GM19468 (cell line): ENCODE results near the gene KDM4B.
"Not testable (repeated sequence)": the region's sequence is repeated elsewhere in the genome, so short reads cannot be mapped to it uniquely, and the experiment has no call there.

Source experiments
- ATAC-seq: cut with Tn5 transposase; IDR thresholded peaks from one replicate; pipeline ENCODE4 v1.9.1; 2021; ENCODE audit warnings: mild to moderate bottlenecking, moderate library complexity, moderate number of reproducible peaks; ENCODE audit not compliant: unreplicated experiment; ENCODE audit errors: extremely low read depth

The KDM4B gene

DNA sequence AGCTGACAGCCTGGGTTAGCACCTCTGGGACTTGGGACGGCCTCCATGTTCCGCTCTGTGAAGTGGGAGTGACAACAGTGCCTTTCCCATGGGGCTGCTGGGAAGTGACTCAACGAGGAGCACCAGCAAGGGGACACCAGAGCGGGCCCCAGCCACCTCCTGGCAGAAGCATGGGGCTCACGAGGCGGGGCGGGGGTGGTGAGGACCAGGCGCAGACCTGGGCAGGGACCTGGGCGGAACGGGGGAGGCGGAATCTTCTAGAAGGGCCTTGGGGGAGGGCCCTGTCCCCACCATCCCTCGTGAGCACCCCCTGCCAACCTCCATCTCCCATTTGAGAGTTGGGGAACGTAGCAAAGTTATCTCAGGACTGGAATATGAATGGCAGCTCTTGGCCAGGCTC is 37.9 kb downstream of the KDM4B start:
- no peak for ATAC-seq

- no peak for ATAC-seq
Observed at GRCh38 chr19:5011476-5012238, 42.7 kb downstream of the KDM4B start.

DNA sequence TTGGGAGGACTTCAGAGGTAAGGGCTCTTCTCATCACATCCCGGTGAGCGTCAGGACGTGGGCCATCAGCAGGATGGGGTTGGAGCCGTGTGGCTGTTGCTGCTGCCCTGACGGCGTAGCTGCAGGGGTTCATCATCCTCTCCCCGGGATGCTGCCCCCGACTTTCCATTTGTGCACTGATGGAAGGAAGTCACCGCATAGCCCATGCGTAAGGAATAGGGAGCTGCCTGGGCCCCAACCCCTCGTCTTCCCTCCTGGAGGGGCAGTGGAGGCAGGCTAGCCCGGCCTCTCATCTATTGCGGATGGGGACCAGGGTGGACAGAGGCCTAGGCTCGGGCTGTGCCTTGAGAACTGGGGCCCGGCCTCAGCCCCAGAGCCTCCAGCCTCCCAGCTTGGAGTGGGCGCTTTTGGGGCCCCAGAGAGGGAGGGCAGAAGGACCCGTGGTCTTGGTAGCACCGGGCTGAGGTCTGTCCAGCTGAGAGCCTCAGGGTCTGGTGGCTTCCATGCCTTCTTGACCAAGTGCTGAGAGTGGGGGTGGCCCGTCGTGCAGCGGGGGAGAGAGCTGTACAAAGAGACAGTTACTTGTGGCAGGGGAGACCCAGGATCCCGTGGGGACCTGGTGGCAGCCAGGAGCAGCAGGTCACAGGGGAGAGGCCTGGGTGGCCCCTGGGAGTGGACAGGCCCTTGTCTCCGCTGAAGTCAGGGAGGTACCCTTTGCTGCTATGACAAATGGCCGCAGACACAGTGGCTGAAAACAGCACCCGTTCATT is 44.0 kb downstream of the KDM4B start:
- no peak for ATAC-seq

GRCh38 chr19:5013761-5014160 is 44.8 kb downstream of the KDM4B start:
- ATAC-seq: no peak

DNA sequence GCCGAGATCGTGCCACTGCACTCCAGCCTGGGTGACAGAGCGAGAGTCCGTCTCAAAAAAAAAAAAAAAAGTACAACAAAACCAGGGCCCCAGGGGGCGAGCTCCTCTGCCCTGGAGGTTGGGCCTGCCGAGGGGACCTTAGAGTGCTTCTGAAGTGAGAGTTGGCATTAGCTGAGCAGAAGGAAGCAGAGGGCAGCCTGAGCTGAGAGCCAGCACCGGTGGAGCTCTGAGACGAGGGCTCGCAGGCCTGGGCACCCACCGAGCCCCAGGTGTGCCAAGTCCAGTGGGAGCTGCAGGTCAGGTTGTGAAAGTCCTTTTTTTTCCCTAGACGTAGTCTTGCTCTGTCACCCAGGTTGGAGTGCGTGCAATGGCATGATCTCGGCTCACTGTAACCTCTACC is 46.0 kb downstream of the KDM4B start:
- ATAC-seq: no peak

DNA sequence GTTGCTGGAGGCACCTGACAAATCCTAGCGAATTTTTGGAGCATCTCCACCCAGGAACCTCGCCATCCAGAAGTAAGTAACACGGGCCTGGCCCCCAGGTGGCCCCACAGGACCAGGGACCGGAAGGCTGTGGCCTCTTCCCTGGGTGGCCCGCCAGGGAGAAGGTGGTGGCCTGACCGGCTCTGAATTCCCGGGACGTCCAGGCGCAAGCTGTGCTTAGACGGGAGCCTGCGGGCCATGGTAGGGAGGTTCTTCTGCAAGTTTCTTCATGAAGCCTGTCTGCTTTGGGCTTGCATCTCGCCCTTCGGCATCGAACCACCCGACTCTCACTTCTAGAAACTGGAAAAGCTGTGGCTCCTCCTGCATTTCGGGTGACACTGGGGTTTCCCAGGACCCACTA is 47.4 kb downstream of the KDM4B start:
- no peak for ATAC-seq

DNA sequence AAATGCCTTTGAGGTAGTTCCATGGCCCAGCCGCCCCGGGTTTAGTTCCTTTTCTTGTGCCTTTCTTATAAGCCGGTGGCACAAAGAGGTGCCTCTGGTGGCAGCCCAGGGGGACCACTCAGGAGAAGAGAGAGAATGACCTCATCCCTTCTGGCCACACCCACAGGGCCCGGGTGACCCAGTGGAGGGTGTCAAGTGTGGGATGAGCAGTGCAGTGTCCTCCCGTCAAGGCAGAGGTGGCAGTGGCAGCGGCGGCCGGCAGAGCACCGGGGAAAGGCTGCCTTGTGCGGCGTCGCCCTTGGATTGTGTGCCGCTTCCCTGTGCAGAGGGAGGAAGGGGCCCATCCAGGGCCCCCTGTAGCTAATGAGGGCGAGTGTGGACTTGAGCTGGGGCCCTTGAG is 47.9 kb downstream of the KDM4B start:
- no peak for ATAC-seq

GRCh38 chr19:5017235-5017634 is 48.3 kb downstream of the KDM4B start:
- ATAC-seq: no peak

GRCh38 chr19:5018224-5019015 is 49.5 kb downstream of the KDM4B start:
- ATAC-seq: no peak

DNA sequence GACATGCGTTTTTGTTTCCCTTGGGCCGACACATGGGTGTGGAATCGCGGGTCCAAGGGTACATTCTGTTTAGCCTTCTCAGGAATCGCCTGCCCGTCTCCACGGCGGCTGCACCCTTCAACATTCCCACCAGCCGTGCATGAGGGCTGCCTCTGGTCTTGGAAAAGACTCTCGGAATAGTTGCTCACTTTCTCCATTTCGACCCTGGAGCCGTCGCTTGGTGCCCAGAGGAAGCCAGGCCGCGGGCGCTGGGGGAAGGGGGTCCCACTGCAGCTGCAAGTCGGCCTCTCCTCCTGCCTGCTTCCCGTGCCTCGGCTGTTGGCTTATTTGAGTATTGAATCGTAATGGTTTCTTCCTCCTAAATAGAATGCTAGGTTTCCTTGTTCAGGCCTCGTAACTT is 51.5 kb downstream of the KDM4B start:
- ATAC-seq: no peak

DNA sequence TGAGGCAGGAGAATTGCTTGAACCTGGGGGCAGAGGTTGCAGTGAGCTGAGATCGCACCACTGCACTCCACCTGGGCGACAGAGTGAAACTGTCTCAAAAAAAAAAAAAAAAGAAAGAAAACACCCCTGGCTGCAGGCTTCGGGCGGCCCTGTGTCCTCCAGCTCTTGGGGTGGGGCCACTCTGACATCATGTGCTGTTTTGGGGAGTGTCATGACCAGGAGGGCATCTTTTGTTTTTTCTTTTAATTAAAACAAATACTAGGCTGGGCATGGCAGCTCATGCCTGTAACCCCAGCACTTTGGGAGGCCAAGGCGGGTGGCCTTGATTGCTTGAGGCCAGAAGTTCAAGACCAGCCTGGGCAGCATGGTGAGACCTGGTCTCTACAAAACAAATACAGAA is 52.1 kb downstream of the KDM4B start:
- no peak for ATAC-seq

DNA sequence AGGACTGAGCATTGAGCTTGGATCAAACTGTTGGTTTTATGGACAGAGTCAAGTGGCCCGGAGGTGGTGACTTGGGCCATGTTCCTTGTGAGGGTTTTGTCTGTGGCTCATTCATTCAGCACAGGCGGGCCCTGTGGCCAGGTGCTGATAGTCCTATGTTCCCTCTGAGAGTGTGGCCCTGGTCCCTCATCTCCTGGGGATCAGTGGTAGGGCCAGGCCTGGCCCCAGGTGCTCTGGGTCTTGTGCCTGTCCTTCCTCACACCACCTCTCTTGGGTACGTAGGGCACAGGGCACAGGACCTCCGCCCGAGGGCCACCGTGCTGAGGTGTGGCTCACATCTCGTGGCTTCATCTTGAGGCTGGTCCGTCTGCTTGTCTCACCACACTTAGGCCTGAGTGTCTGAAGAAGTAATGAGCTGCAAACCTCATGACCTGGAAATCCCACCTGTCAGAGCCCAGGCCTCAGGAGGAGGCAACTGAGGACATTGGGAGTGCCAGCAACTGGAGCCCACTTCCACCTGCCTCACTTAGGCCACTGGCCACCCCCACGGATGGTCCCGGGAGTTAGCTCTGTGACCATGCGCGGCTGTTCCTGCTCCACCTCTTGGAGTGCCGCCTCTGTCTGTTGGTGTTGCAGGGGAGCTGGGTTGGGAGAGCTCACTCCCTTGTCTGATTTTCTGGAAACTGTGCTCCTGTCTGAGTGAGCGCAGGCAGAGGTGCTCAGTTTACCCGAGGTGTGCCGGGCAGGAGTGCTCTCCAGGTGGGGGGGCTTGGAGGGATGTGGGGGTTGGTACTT is 53.4 kb downstream of the KDM4B start:
- ATAC-seq: no peak

GRCh38 chr19:5023128-5023571 is 54.2 kb downstream of the KDM4B start:
- ATAC-seq: no peak

- ATAC-seq: no peak
Observed at GRCh38 chr19:5024282-5024681, 55.4 kb downstream of the KDM4B start.

- no peak for ATAC-seq
Observed at GRCh38 chr19:5025027-5025426, 56.1 kb downstream of the KDM4B start.

DNA sequence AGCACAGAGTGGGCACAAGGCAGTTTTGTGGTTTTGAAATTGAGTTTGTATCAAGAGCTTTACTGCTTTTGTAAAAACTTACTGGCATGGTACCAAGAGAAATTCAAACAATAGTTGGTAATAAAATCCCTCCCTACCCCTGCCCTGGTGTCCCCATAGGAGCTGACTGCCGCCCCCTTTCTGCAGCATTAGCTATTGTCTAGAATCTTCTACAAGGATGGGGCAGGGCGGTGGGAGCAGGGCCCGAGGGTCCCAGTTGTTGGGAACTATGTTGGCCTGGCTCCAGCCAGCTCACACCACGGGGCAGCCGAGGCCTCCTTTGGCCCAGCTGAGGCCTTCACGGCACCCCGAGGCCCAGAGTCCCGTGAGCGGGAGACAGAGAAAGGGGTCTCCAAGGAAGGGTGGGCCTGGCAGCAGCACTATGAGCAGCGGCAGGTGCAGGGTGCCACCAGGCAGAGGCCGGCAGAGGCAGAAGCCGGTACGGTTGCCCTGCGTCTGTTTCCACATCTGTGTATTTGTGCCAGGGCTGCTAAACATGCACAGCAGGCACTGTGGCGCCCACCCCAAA is 57.9 kb downstream of the KDM4B start:
- ATAC-seq: no peak

- ATAC-seq: no peak
Observed at GRCh38 chr19:5028229-5028886, 59.4 kb downstream of the KDM4B start.

GRCh38 chr19:5029596-5029995 is 60.7 kb downstream of the KDM4B start:
- ATAC-seq: not testable (repeated sequence)

DNA sequence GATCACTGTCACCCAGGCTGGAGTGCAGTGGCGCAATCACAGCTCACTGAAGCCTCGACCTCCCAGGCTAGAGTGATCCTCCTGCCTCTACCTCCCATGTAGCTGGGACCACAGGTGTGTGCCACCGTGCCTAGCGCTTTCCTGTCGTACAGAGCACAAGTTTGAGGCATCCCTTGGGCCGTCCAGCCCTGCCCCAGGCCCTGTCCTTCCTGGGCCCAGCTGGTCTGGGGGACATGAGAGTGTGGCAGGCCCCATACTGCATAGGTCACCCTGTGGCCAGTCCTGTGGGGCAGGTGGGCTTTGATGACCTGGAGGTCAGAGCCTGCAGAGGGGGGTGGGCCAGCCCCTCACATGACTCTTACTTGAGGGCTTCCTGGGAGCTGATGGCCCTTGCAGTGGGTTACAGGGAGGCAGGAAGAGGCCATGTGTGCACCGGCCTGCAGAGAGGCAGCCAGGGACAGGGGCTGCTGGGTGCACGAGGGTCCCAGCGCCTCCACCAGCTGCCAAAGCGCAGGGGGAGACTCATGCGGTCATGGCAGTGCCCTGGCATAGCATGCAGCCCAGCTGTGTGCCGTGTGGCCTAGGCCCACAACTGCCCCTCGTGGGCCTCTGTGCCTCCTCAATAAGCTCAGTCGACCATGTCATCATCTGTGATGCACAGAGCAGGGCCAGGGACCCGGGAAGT is 61.4 kb downstream of the KDM4B start:
- ATAC-seq: no peak
